ENCODE results near the gene MED13.

GRCh38 chr17:62059414-62059813, 5.7 kb downstream of the MED13 start:
- no peak for TF ChIP-seq CTCF (IDR thresholded peaks at IDR 0.05)
- no peak for TF ChIP-seq TAF1 (IDR thresholded peaks at IDR 0.05; ENCODE audit: borderline replicate concordance, low read depth, low read length)
- TF ChIP-seq EP300 (IDR thresholded peaks at IDR 0.05; ENCODE audit: borderline replicate concordance in 1 of 2, low read depth in 1 of 2, low read length in 1 of 2) = no peak

All from SK-N-SH (cell line).